ENCODE measurements around the gene KRT3.

DNA sequence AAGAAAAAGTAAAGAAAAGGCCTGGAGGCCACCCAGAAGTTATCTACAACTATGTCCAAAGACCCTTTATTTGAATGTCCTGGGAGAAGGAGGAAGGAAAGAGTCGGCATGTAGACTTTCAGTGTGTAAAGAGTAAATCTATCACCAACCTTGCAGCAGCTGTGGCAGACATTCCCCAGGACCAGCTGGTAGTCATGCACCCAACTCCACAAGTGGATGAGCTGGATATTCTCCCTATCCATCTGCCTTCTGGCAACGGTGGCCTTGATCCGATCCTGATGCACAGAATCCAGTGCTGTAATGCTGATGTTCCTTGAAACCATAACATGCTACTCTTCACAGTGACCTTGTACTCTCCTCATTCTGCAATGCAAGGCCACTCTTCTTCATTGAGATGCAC, 46.1 kb downstream of the KRT3 start:
- no peak for TF ChIP-seq POLR2A (IDR thresholded peaks at IDR 0.05; ENCODE audit: low read length)
- no peak for TF ChIP-seq GATA1 (IDR thresholded peaks at IDR 0.05; ENCODE audit: low read depth, low read length)

Measured in erythroblast (primary cell).